Skeletal muscle tissue (tissue), 4 donors: ENCODE results near the gene WARS2. TPM values are rescaled to one million over a fixed set of nuclear protein-coding genes. Genes with fewer than 3 reads are reported as not detected.
"Not testable (repeated sequence)": the region's sequence is repeated elsewhere in the genome, so short reads cannot be mapped to it uniquely, and the experiment has no call there.

Experiments used
- H3K27ac ChIP-seq: one replicate; pipeline ENCODE4 v1.7.0; 2013; ENCODE audit warnings: mild to moderate bottlenecking, low read depth, low read length, inconsistent platforms
- H3K27me3 ChIP-seq, 3 donors: one replicate each; pipeline ENCODE4 v1.7.0; 2013; ENCODE audit warnings: low read length in 3 of 3; ENCODE audit not compliant: control insufficient read depth in 3 of 3, insufficient read depth in 3 of 3
- H3K36me3 ChIP-seq, 3 donors: one replicate each; pipeline ENCODE4 v1.7.0; 2013; ENCODE audit warnings: low read length in 3 of 3; ENCODE audit not compliant: control insufficient read depth in 3 of 3, insufficient read depth in 3 of 3
- H3K4me1 ChIP-seq, 3 donors: one replicate each; pipeline ENCODE4 v1.7.0; 2013; ENCODE audit warnings: low read length in 3 of 3, mild to moderate bottlenecking in 3 of 3; ENCODE audit not compliant: control insufficient read depth in 3 of 3, insufficient read depth in 3 of 3
- H3K4me3 ChIP-seq, 3 donors: one replicate each; pipeline ENCODE4 v1.7.0; 2013; ENCODE audit warnings: low read length in 3 of 3
- H3K9ac ChIP-seq, 3 donors: one replicate each; pipeline ENCODE4 v1.7.0; 2013; ENCODE audit warnings: low read length in 3 of 3, mild to moderate bottlenecking in 3 of 3, moderate library complexity in 2 of 3, low read depth in 1 of 3
- H3K9me3 ChIP-seq, 3 donors: one replicate each; pipeline ENCODE4 v1.7.0; 2013; ENCODE audit warnings: low read length in 3 of 3; ENCODE audit not compliant: control insufficient read depth in 3 of 3
- total RNA-seq: library from RNA; depleted of rRNA; stranded (reverse); fragments of >200 nt; gene quantifications from one replicate; pipeline ENCODE4 v1.2.3, GENCODE V29; 2014
- donor health status: Osteomylitis.

The WARS2 gene
- 25.6 TPM for total RNA-seq

GRCh38 chr1:119140177-119141019 lies at the start of gene WARS2:
Gene WARS2, minus strand, starts transcription at chr1:119140653. Its CDS starts 9 bp downstream, at chr1:119140644.
- H3K36me3 ChIP-seq = no peaks in the 10 kb centered on the region
- peak within 1 kb of the TSS; percentile 97 for H3K27ac ChIP-seq
- peak within 1 kb of the TSS; percentile 89 to 99 (median 95) for H3K4me3 ChIP-seq
- H3K4me1 ChIP-seq = peaks cover 10 to 22% (median 13%) of the 10 kb centered on the region in 3 donors
- peak within 1 kb of the TSS; percentile 88 to 98 (median 92) for H3K9ac ChIP-seq
- H3K27me3 ChIP-seq = no peaks in the 10 kb centered on the region
- H3K9me3 ChIP-seq = no peaks in the 10 kb centered on the region

DNA sequence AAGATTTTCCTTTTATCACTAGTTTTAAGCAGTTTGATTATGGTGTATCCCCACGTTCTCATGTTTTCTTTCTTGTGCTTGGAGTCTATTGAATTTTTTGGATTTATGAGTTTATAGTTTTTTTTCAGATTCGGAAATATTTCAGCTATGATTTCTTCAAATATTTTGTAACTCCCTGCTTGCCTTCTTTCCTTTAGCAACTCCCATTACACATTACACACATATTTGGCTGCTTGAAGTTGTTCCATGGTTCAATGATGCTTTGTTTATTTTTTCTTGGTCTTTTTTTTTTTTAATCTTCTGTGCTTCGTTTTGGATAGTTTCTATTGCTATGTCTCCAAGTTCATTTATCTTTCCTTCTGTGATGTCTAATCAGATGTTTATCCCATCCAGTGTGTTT lies 48.5 kb upstream of the WARS2 start:
- Histone ChIP-seq H3K9ac (no peak overlapping the region), H3K27me3 (no peaks in the 10 kb centered on the region), H3K27ac (no peak overlapping the region), H3K36me3 (no peaks in the 10 kb centered on the region), H3K4me3 (no peak overlapping the region), H3K9me3 (no peaks in the 10 kb centered on the region), H3K4me1 (no peaks in the 10 kb centered on the region)

- no peak overlapping the region for H3K27ac ChIP-seq
- H3K4me1 ChIP-seq = no peaks in the 10 kb centered on the region
- H3K9ac ChIP-seq = no peak overlapping the region
- H3K36me3 ChIP-seq = no peaks in the 10 kb centered on the region
- no peaks in the 10 kb centered on the region for H3K9me3 ChIP-seq
- H3K27me3 ChIP-seq = no peaks in the 10 kb centered on the region
- H3K4me3 ChIP-seq = no peak overlapping the region
These were observed 47.0 kb upstream of the WARS2 start for GRCh38 chr1:119187416-119187815.

- H3K9ac ChIP-seq = no peak overlapping the region
- no peak overlapping the region for H3K27ac ChIP-seq
- H3K36me3 ChIP-seq = no peaks in the 10 kb centered on the region
- no peaks in the 10 kb centered on the region for H3K9me3 ChIP-seq
- no peaks in the 10 kb centered on the region for H3K4me1 ChIP-seq
- H3K4me3 ChIP-seq = no peak overlapping the region
- no peaks in the 10 kb centered on the region for H3K27me3 ChIP-seq
These were observed 46.0 kb upstream of the WARS2 start for GRCh38 chr1:119186471-119186870.

DNA sequence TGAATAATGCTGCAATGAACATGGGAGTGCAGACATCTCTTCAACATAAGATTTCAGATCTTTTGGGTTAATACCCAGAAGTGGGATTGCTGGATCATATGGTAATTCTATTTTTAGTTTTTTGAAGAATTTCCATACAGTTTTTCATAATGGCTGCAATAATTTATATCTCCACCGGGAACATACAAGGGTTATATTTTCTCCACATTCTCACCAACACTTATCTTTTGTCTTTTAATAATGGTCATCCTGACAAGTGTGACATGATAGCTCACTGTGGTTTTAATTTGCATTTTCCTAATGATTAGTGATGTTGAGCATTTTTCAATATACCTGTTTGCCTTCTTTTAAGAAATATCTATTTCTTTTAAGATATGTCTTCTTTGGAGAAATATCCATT lies 44.5 kb upstream of the WARS2 start:
- Histone ChIP-seq H3K27ac (no peak overlapping the region), H3K4me3 (no peak overlapping the region), H3K9ac (no peak overlapping the region), H3K36me3 (no peaks in the 10 kb centered on the region), H3K4me1 (no peaks in the 10 kb centered on the region), H3K9me3 (no peaks in the 10 kb centered on the region), H3K27me3 (no peaks in the 10 kb centered on the region)

- Histone ChIP-seq H3K4me1 (no peaks in the 10 kb centered on the region), H3K27ac (no peak overlapping the region), H3K27me3 (no peaks in the 10 kb centered on the region), H3K4me3 (no peak overlapping the region), H3K36me3 (peaks cover 0 to 9% (median 6%) of the 10 kb centered on the region in 3 donors), H3K9me3 (no peaks in the 10 kb centered on the region), H3K9ac (no peak overlapping the region)
These were observed 40.8 kb upstream of the WARS2 start for GRCh38 chr1:119181218-119181617.

- no peaks in the 10 kb centered on the region for H3K4me1 ChIP-seq
- H3K9ac ChIP-seq = no peak overlapping the region
- no peaks in the 10 kb centered on the region for H3K9me3 ChIP-seq
- H3K4me3 ChIP-seq = no peak overlapping the region
- H3K27ac ChIP-seq = no peak overlapping the region
- H3K27me3 ChIP-seq = no peaks in the 10 kb centered on the region
- peaks cover 0 to 9% (median 6%) of the 10 kb centered on the region in 3 donors for H3K36me3 ChIP-seq
These were observed 38.6 kb upstream of the WARS2 start for GRCh38 chr1:119179051-119179450.

- not testable (repeated sequence) for H3K9me3 ChIP-seq, H3K27me3 ChIP-seq, H3K9ac ChIP-seq, H3K4me1 ChIP-seq, H3K4me3 ChIP-seq, H3K27ac ChIP-seq, H3K36me3 ChIP-seq
These were observed 32.5 kb upstream of the WARS2 start for GRCh38 chr1:119172927-119173326.

GRCh38 chr1:119171381-119172010 lies 31.0 kb upstream of the WARS2 start:
- H3K9ac ChIP-seq, H3K4me1 ChIP-seq, H3K36me3 ChIP-seq, H3K27ac ChIP-seq, H3K9me3 ChIP-seq, H3K27me3 ChIP-seq, H3K4me3 ChIP-seq: not testable (repeated sequence)

- Histone ChIP-seq H3K9me3 (no peaks in the 10 kb centered on the region), H3K4me3 (no peak overlapping the region), H3K9ac (no peak overlapping the region), H3K36me3 (peaks cover 10 to 25% (median 11%) of the 10 kb centered on the region in 3 donors), H3K4me1 (peaks cover 0 to 4% (median 0%) of the 10 kb centered on the region in 3 donors), H3K27ac (no peak overlapping the region), H3K27me3 (no peaks in the 10 kb centered on the region)
These were observed 22.9 kb upstream of the WARS2 start for GRCh38 chr1:119163396-119163795.
